HepG2 (cell line): ENCODE measurements around the gene GPS1. TPM values are rescaled to one million over a fixed set of nuclear protein-coding genes. Genes with fewer than 3 reads are reported as not detected.

Experiments used
- AGO2 ChIP-seq: fragments of 200-400 bp; formaldehyde crosslinking; optimal IDR thresholded peaks from 2 replicates; pipeline ENCODE3; 2017; ENCODE audit warnings: mild to moderate bottlenecking, low read depth, low read length, moderate library complexity
- AHR ChIP-seq: IDR thresholded peaks from 2 replicates; pipeline ENCODE4 v1.6.1; 2018; ENCODE audit warnings: missing genetic modification reagents, missing compliant biosample characterization
- ARHGAP35 ChIP-seq: sonication (generic); formaldehyde crosslinking; IDR thresholded peaks from 2 replicates; pipeline ENCODE4 v1.9.0; 2022; ENCODE audit warnings: mild to moderate bottlenecking, inconsistent platforms, moderate library complexity, missing genetic modification reagents, borderline replicate concordance
- ASH2L ChIP-seq: fragments of 300-600, 200-600 bp; sonication (generic); IDR thresholded peaks from 2 replicates; pipeline ENCODE4 v1.7.0; 2017; ENCODE audit warnings: low read depth, mild to moderate bottlenecking, moderate library complexity, mixed read lengths, low read length; ENCODE audit not compliant: insufficient read length
- BCL6 ChIP-seq: IDR thresholded peaks from 2 replicates; pipeline ENCODE4 v1.6.1; 2016; ENCODE audit warnings: missing genetic modification reagents, missing compliant biosample characterization
- CEBPG ChIP-seq: IDR thresholded peaks from 2 replicates; pipeline ENCODE4 v1.6.1; 2016
- HNRNPK ChIP-seq: fragments of 200-400 bp; formaldehyde crosslinking; IDR thresholded peaks from 2 replicates; pipeline ENCODE4 v1.6.1; 2018; ENCODE audit warnings: low read length, low read depth, moderate library complexity, mild to moderate bottlenecking; ENCODE audit not compliant: poor library complexity, severe bottlenecking
- MTERF4 ChIP-seq: sonication (generic); formaldehyde crosslinking; IDR thresholded peaks from 2 replicates; pipeline ENCODE4 v1.8.0; 2023; ENCODE audit warnings: mild to moderate bottlenecking, missing genetic modification reagents
- MTF1 ChIP-seq: sonication (generic); formaldehyde crosslinking; IDR thresholded peaks from 2 replicates; pipeline ENCODE4 v1.5.0; 2020; ENCODE audit warnings: missing genetic modification reagents
- POLR2G ChIP-seq: fragments of 200-400 bp; formaldehyde crosslinking; IDR thresholded peaks from 2 replicates; pipeline ENCODE4 v1.6.1; 2018; ENCODE audit warnings: mild to moderate bottlenecking, low read depth, low read length, moderate library complexity
- PPARG ChIP-seq: conservative IDR thresholded peaks from 2 replicates; pipeline ENCODE4 v1.6.1; 2016; ENCODE audit warnings: missing biosample characterization, missing genetic modification reagents
- RARA ChIP-seq: IDR thresholded peaks from 2 replicates; pipeline ENCODE4 v1.6.1; 2016; ENCODE audit warnings: missing genetic modification reagents, missing compliant biosample characterization
- SKI ChIP-seq: fragments of 450-650 bp; IDR thresholded peaks from one replicate; pipeline ENCODE4 v1.6.1; 2018; ENCODE audit warnings: mild to moderate bottlenecking; ENCODE audit not compliant: partially characterized antibody
- SSRP1 ChIP-seq: IDR thresholded peaks from 2 replicates; pipeline ENCODE4 v1.6.1; 2016; ENCODE audit warnings: control low read depth
- STAG1 ChIP-seq: sonication (generic); formaldehyde crosslinking; IDR thresholded peaks from 2 replicates; pipeline ENCODE4 v1.4.0; 2020; ENCODE audit warnings: missing genetic modification reagents
- STAT6 ChIP-seq: sonication (generic); formaldehyde crosslinking; IDR thresholded peaks from 2 replicates; pipeline ENCODE4 v1.4.0; 2020; ENCODE audit warnings: missing genetic modification reagents, mild to moderate bottlenecking, borderline replicate concordance
- U2AF1 ChIP-seq: fragments of 200-400 bp; formaldehyde crosslinking; optimal IDR thresholded peaks from 2 replicates; pipeline ENCODE3; 2017; ENCODE audit warnings: mild to moderate bottlenecking, low read depth, low read length
- ZNF124 ChIP-seq: sonication (generic); formaldehyde crosslinking; IDR thresholded peaks from 2 replicates; pipeline ENCODE4 v1.4.0; 2020; ENCODE audit warnings: missing genetic modification reagents
- ZNF296 ChIP-seq: sonication (generic); formaldehyde crosslinking; conservative IDR thresholded peaks from 2 replicates; pipeline ENCODE4 v1.5.0; 2020; ENCODE audit warnings: mild to moderate bottlenecking, missing genetic modification reagents
- ZNF331 ChIP-seq: sonication (generic); formaldehyde crosslinking; IDR thresholded peaks from 2 replicates; pipeline ENCODE4 v1.4.0; 2020; ENCODE audit warnings: missing genetic modification reagents
- ZNF354B ChIP-seq: sonication (generic); formaldehyde crosslinking; IDR thresholded peaks from 2 replicates; pipeline ENCODE4 v1.8.0; 2022; ENCODE audit warnings: mild to moderate bottlenecking, missing genetic modification reagents
- ZNF607 ChIP-seq: sonication (generic); formaldehyde crosslinking; IDR thresholded peaks from 2 replicates; pipeline ENCODE4 v1.5.1; 2020; ENCODE audit warnings: missing genetic modification reagents, mild to moderate bottlenecking, borderline replicate concordance
- ZNF839 ChIP-seq: sonication (generic); formaldehyde crosslinking; IDR thresholded peaks from 2 replicates; pipeline ENCODE4 v1.4.0; 2020; ENCODE audit warnings: missing genetic modification reagents, mild to moderate bottlenecking, borderline replicate concordance
- polyA plus RNA-seq, 8 experiments: library from polyadenylated mRNA; depleted of rRNA in 3 of 8; stranded (reverse) in 7 of 8; unstranded in 1 of 8; fragments of >200 nt; fragmentation: Illumina TruSeq in 4 of 8; extraction: Trizol in 4 of 8; gene quantifications; 2 replicates each; pipeline versions ENCODE4 v1.2.1 to v1.2.3, GENCODE V29; 2011 to 2016; ENCODE audit warnings: low read depth in 4 of 8, missing spikeins in 1 of 8, mixed read lengths in 1 of 8; ENCODE audit not compliant: insufficient read depth in 1 of 8
- total RNA-seq, 5 experiments: library from RNA; depleted of rRNA; stranded (reverse); fragments of >200 nt; fragmentation: Illumina TruSeq; extraction: Trizol; gene quantifications; 2 replicates each; pipeline ENCODE4 v1.2.3, GENCODE V29; 2016; ENCODE audit warnings: low read depth in 1 of 5
- TF ChIP-seq, protein P1 (sequence below): sonication (generic); formaldehyde crosslinking; IDR thresholded peaks from 2 replicates; pipeline ENCODE4 v1.4.0; 2020; ENCODE audit warnings: missing genetic modification reagents
- TF ChIP-seq, protein P2 (sequence below): sonication (generic); formaldehyde crosslinking; IDR thresholded peaks from 2 replicates; pipeline ENCODE4 v1.5.0; 2020; ENCODE audit warnings: missing genetic modification reagents
- TF ChIP-seq, protein P3 (sequence below): sonication (generic); formaldehyde crosslinking; IDR thresholded peaks from 2 replicates; pipeline ENCODE4 v1.8.0; 2022; ENCODE audit warnings: low read depth, missing genetic modification reagents

GPS1 gene
- total and polyA plus RNA-seq, 2 of the 13 experiments (the other 11 are each of a cell fraction or from before 2014, with no cell fraction given): 124 to 128 TPM

DNA sequence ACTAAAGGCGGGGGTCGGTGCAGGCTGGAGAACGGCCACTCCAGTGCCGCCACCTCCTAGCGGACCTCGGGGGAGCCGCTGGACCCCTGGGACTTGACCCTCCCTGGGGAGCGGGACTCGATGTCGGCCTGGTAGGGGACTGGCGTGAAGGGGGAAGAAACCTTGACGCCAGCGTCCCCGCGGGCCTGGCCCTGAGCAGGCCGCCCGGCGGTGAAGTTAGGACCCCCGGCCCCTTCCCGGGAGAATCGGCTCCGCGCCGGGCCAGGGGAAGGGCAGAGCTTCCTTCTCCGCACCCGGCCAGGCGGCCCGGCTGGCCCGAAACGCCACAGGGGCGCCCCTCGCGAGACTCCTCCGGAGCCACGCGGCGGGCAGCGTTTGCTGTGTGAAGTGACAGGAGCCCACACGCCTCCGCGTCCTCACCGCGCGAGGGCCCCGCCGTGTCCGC, 13.5 kb downstream of the GPS1 start (continued):
- no peak for TF ChIP-seq POLR2G
- no peak for TF ChIP-seq U2AF1
- TF ChIP-seq MTERF4 (CRISPR knock-in tag): 0 out of 2 replicates have a peak, but pooled peaks have one; percentile 72
- TF ChIP-seq, protein P1, sequence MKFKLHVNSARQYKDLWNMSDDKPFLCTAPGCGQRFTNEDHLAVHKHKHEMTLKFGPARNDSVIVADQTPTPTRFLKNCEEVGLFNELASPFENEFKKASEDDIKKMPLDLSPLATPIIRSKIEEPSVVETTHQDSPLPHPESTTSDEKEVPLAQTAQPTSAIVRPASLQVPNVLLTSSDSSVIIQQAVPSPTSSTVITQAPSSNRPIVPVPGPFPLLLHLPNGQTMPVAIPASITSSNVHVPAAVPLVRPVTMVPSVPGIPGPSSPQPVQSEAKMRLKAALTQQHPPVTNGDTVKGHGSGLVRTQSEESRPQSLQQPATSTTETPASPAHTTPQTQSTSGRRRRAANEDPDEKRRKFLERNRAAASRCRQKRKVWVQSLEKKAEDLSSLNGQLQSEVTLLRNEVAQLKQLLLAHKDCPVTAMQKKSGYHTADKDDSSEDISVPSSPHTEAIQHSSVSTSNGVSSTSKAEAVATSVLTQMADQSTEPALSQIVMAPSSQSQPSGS (CRISPR knock-in tag): no peak
- no peak for TF ChIP-seq HNRNPK
- no peak for TF ChIP-seq STAG1 (CRISPR knock-in tag)
- TF ChIP-seq ZNF354B (CRISPR knock-in tag): no peak
- no peak for TF ChIP-seq BCL6 (CRISPR knock-in tag)
- no peak for TF ChIP-seq AHR
- TF ChIP-seq SKI: no peak
- no peak for TF ChIP-seq STAT6 (CRISPR knock-in tag)
- TF ChIP-seq PPARG (CRISPR knock-in tag): no peak
- TF ChIP-seq ZNF331 (CRISPR knock-in tag): no peak
- TF ChIP-seq, protein P2, sequence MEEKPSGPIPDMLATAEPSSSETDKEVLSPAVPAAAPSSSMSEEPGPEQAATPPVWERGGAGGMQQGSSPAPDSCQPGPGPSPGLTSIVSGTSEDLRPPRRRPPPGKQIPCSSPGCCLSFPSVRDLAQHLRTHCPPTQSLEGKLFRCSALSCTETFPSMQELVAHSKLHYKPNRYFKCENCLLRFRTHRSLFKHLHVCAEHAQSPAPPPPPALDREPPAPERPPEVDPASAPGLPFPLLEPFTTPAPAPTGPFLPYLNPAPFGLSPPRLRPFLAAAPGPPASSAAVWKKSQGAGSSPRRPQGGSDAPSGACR (CRISPR knock-in tag): no peak
- TF ChIP-seq ZNF607 (CRISPR knock-in tag): no peak
- TF ChIP-seq ZNF296 (CRISPR knock-in tag): no peak
- no peak for TF ChIP-seq ASH2L
- TF ChIP-seq AGO2: peak; percentile 81
- TF ChIP-seq ZNF839 (CRISPR knock-in tag): no peak
- no peak for TF ChIP-seq MTF1 (CRISPR knock-in tag)
- TF ChIP-seq RARA (CRISPR knock-in tag): no peak
- TF ChIP-seq ZNF124 (CRISPR knock-in tag): peak; percentile 0; the same call in 1 of the 2 replicates
- no peak for TF ChIP-seq SSRP1 (CRISPR knock-in tag)
- TF ChIP-seq ARHGAP35 (CRISPR knock-in tag): no peak
- TF ChIP-seq CEBPG: no peak
- TF ChIP-seq, protein P3, sequence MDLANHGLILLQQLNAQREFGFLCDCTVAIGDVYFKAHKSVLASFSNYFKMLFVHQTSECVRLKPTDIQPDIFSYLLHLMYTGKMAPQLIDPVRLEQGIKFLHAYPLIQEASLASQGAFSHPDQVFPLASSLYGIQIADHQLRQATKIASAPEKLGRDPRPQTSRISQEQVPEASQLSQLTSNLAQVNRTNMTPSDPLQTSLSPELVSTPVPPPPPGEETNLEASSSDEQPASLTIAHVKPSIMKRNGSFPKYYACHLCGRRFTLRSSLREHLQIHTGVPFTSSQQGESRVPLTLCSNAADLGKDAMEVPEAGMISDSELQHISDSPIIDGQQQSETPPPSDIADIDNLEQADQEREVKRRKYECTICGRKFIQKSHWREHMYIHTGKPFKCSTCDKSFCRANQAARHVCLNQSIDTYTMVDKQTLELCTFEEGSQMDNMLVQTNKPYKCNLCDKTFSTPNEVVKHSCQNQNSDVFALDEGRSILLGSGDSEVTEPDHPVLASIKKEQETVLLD: no peak
